WTC11 (cell line): Measurements from ENCODE around the gene ZFAND6.

Source experiments
- RELA ChIP-seq: sonication (generic); formaldehyde crosslinking; IDR thresholded peaks from 2 replicates; pipeline ENCODE4 v1.8.1; 2022; ENCODE audit warnings: missing genetic modification reagents, mild to moderate bottlenecking, borderline replicate concordance
- TF ChIP-seq, protein P1 (sequence below): sonication (generic); formaldehyde crosslinking; IDR thresholded peaks from 2 replicates; pipeline ENCODE4 v1.8.1; 2023; ENCODE audit warnings: mild to moderate bottlenecking, missing genetic modification reagents

DNA sequence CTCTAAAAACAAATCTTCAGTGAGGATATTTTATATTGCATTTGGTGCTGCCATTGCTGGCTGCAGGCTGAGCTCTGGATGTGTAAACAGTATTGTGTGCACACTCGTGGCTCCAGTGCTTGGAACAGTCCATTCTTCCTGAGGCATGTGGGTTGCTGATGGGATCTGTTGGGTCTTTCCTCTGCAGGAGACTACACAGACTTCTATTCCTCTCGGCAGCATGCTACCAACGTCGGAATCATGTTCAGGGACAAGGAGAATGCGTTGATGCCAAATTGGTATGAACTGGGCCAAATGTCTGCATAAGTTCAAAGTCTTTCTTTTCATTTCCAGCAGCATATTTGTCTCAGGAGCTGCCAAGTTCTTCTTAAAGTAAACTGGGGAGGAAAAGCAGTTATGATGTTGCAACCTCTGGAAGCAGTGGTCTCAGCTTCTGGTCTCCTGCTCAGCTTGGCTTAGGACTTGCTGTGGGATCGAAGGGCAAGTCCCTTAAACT, 102.6 kb downstream of the ZFAND6 start:
- TF ChIP-seq RELA = no peak
- TF ChIP-seq, protein P1, sequence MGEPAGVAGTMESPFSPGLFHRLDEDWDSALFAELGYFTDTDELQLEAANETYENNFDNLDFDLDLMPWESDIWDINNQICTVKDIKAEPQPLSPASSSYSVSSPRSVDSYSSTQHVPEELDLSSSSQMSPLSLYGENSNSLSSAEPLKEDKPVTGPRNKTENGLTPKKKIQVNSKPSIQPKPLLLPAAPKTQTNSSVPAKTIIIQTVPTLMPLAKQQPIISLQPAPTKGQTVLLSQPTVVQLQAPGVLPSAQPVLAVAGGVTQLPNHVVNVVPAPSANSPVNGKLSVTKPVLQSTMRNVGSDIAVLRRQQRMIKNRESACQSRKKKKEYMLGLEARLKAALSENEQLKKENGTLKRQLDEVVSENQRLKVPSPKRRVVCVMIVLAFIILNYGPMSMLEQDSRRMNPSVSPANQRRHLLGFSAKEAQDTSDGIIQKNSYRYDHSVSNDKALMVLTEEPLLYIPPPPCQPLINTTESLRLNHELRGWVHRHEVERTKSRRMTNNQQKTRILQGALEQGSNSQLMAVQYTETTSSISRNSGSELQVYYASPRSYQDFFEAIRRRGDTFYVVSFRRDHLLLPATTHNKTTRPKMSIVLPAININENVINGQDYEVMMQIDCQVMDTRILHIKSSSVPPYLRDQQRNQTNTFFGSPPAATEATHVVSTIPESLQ (CRISPR knock-in tag) = no peak
